ENCODE results near the gene GMPPA.

DNA sequence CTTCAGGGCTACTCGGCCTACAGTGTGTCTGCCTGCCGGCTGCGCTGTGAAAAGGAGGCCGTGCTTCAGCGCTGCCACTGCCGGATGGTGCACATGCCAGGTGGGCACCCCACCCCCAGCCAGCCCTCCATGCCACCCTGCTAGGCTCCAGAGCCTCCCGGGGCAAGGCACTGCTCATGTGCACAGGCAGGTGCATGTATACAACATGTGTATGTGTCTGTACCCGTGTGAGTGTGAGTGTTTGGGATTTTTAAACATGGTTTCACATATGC lies 33.6 kb downstream of the GMPPA start:
- no peak for TF ChIP-seq ZNF197 (CRISPR knock-in tag; IDR thresholded peaks at IDR 0.05; ENCODE audit: low read depth)
- no peak for TF ChIP-seq ZNF76 (CRISPR knock-in tag; IDR thresholded peaks at IDR 0.05; ENCODE audit: borderline replicate concordance)
- TF ChIP-seq TEAD4 (IDR thresholded peaks at IDR 0.05; ENCODE audit: low read length) = no peak
- TF ChIP-seq TEAD4 (CRISPR knock-in tag; IDR thresholded peaks at IDR 0.05; ENCODE audit: borderline replicate concordance) = no peak
- TF ChIP-seq, protein P1, sequence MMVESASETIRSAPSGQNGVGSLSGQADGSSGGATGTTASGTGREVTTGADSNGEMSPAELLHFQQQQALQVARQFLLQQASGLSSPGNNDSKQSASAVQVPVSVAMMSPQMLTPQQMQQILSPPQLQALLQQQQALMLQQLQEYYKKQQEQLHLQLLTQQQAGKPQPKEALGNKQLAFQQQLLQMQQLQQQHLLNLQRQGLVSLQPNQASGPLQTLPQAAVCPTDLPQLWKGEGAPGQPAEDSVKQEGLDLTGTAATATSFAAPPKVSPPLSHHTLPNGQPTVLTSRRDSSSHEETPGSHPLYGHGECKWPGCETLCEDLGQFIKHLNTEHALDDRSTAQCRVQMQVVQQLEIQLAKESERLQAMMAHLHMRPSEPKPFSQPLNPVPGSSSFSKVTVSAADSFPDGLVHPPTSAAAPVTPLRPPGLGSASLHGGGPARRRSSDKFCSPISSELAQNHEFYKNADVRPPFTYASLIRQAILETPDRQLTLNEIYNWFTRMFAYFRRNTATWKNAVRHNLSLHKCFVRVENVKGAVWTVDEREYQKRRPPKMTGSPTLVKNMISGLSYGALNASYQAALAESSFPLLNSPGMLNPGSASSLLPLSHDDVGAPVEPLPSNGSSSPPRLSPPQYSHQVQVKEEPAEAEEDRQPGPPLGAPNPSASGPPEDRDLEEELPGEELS (CRISPR knock-in tag; IDR thresholded peaks at IDR 0.05; ENCODE audit: borderline replicate concordance) = no peak
- no peak for TF ChIP-seq SIN3A (IDR thresholded peaks at IDR 0.05; ENCODE audit: borderline replicate concordance in 2 of 2, control insufficient read depth in 1 of 2, low read depth in 2 of 2, low read length in 2 of 2)
- TF ChIP-seq, protein P2, sequence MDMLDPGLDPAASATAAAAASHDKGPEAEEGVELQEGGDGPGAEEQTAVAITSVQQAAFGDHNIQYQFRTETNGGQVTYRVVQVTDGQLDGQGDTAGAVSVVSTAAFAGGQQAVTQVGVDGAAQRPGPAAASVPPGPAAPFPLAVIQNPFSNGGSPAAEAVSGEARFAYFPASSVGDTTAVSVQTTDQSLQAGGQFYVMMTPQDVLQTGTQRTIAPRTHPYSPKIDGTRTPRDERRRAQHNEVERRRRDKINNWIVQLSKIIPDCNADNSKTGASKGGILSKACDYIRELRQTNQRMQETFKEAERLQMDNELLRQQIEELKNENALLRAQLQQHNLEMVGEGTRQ (CRISPR knock-in tag; IDR thresholded peaks at IDR 0.05) = no peak
- no peak for TF ChIP-seq ETS1 (conservative IDR thresholded peaks at IDR 0.05; ENCODE audit: control insufficient read depth, low read depth, low read length)
- no peak for TF ChIP-seq CTCF (IDR thresholded peaks at IDR 0.05 in 2 of 3, conservative IDR thresholded peaks at IDR 0.05 in 1 of 3; ENCODE audit: insufficient read depth in 2 of 3, low read depth in 1 of 3, low read length in 3 of 3)

Data from K562 (cell line).